IPS-NIHi7 (cell line): ENCODE data around the gene SLC23A1.
A peak's percentile ranks its signal among the peaks of the same experiment; 100 is the strongest.
"Not testable (repeated sequence)": the region's sequence is repeated elsewhere in the genome, so short reads cannot be mapped to it uniquely, and the experiment has no call there.

Experiments used
- DNase-seq: peaks from one replicate; pipeline ENCODE4 v3.0.0; 2012; ENCODE audit warnings: mixed read lengths; ENCODE audit errors: extremely low spot score

The SLC23A1 gene

DNA sequence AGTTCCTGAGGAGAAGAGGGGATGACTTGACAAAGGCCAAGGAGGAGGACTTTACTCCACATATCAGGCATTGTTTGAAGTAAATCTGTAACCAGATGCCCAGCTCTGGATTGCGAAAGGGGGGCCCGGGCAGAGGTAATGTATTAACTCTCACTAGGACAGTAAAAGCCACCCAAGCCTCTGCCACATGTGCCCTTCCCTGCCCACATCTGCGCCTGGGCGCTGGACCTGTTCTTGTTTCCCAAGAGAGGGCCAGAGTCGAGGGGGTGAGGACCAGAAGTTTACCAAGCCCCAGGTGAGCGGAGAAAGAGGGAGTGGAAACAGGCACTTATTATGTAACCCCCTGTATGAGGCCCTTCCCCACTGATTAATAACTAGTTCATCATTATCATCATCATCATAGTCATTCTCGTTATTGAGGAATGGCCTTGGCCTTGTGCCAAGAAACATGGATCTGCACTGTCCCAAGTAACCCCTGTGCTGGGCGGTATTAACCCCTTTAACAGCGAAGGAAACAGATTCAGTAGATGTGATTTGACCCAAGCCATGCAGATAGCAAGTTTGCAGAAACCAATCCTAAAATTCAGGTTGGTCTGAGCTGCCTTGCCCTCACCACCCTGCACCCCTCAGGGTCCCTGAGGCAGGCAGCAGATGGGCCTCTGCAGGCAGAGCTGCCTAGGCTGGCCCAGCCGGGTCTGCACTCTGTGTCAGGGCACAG, at the start of gene SLC23A1:
Gene SLC23A1 (minus strand): TSS at position 23 of the 718 bp plus-strand sequence. CDS start 44 bp downstream, outside the sequence.
- no peak for DNase-seq

DNA sequence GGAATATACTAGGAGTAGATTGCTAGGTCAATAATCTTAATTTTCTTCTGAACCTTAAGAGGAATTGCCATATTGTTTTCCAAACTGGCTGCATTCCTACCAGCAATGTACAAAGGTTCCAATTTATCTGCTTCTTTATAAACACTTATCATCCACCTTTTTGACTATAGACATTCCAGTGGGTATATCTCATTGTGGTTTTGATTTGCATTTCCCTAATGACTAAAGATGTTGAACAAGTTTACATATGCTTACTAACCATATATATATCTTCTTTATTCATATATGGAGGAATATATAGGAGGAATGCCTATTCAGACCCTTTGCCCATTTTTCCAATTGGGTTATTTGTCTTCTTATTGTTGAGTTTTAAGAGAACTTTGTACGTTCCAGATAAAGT, 48.6 kb upstream of the SLC23A1 start:
- no peak for DNase-seq

DNA sequence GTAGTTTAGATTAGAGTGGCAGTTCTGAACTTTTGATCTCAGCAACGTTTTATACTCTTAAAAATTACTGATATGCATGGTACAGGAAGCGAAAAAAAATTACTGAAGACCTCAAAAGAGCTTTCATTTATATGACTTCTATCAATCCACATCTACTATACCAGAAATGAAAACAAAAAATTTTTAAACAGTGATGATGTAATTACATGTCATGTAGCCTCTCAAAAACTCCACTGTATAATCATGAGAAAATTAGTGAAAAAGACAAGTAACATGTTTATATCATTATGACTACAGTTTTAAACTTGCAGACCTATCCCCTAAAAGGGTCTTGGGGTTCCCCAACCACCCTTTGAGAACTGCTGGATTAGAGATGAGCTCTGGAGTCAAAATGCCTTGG, 46.9 kb upstream of the SLC23A1 start:
- no peak for DNase-seq

DNA sequence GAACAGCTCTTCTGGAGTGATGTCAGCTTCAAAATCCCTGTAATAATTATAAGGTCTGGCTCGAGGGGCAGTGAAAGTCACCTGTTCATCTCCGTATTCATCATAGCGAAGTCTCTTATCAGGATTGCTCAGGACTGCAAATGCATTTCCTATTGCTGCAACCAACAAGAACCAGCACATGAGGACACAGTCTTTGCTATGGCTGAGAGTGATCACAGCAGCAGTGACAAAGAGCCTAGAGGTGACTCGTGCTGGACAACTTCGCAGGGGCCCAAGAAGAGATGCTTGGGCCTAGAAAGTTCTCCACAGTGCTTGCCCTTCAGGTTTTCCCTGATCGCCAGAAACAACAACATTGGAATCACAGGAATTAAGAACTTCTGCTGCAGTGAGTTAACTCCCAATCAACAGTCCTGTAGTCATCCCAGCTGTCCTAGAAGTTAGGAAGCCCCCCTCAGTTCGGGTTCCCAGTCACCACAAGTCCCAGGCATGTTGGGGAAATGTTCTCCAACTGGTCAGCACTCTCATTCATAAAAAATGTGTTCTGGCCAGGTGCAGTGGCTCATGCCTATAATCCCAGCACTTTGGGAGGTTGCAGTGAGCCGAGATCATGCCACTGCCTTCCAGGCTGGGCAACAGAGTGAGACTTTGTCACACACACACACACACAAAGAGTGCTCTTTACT, 43.2 kb upstream of the SLC23A1 start:
- DNase-seq = no peak

DNA sequence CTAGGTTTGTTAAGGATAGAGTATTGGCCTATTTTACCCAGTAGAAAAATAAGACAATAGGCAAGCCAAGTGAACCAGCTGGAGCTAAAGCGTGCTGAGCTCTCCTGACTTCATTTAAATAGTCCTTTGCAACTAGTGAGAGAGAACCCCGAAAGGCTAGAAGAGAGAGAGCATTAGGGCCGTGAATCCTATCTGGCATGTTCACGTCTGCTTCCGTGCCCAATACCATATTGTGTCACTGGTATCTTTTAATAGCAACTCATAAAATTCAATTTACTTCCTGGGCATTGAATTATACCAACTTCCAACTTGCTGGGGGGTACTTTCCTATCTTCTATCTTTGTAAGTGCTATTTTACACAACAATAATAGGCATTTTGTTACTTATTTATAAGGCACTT, 42.4 kb upstream of the SLC23A1 start:
- no peak for DNase-seq

DNA sequence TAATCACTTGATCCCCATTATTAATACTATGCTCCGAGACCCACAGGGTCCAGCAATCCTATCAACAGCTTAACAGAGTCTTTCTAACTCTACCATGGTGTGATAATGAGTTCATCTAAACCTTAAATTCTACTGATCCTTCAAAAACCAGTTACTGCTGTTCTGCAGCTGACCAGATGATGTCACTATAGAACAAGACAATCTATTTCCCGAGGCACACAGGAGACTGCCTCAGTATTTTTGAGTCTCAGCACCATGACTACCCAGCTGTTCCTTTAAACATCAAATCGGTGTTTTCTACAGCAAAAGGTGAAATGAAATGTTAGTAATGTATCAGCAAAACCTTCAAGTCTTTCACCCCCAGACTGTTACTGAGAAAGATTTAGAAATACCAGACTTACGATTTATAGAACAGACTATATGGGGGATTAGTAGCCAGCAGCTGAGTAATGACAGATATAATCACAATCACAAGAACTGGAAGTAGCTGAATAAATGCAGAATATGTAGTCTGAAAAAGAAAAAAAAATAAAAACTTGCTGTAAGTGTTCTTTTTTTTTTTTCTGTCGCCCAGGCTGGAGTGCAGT, 39.3 kb upstream of the SLC23A1 start:
- DNase-seq = peak; percentile 83

DNA sequence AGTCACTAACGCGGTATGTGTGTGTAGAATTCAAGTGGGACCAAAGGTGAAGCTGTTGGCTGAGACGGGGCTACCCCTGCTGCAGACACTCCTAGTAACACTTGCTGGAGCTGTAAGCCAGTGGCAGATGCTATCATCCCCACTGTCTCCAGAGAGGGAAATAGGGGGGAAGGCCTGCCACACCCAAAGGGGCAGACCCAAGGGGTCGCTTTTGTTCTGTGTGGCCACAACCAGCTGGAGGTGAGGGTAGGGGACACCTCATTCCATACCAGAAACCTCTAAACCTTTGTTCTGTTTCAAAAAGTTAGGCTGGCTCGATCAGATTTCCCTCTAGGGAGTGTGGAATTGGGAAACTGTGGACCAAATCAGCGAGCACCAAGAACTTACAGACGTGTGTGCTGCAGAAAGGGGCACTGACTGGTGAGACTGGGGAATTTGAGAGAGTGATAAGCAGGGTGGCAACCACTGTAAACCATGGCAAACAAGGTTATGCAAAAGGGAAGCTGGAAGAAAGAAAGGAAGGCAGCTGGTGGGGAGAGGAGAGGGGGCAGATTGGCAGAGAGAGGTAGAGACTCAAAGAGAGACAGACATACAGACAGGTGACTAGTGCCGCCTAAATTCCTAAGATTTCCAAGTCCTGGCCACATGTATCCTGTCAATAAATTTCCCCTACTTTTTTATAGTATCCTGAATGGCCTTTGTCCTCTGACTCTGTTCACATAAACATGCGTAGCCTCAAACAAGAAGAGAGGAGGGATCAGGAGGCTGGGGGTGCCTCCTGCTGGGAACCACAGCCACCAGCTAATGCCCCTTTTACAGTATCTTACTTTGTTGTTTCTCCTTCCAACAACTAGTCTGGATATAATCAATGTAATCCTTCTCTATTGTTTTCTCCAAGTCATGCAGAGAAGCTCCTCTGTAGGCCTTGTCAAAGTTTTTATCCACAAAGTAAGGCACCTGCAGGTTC, 36.4 kb upstream of the SLC23A1 start:
- no peak for DNase-seq

DNA sequence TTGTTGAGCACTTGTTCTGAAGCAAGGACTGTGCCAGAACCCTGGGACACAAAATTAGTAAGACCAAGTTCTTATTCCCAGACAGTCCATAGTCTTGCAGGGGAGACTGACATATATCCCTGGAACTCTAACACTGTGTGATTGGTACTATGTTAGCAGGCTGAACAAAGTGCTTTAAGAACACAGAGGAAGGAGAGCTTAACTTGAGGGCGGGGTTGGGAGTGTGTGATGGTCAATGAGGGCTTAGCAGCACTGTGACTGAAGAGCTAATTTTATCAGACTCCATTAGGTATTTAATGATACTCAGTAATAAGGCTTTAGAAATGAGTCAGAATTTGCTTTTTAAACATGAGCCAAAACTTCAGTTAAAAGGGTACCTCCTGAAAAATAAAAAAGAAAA, 35.7 kb upstream of the SLC23A1 start:
- DNase-seq = no peak

DNA sequence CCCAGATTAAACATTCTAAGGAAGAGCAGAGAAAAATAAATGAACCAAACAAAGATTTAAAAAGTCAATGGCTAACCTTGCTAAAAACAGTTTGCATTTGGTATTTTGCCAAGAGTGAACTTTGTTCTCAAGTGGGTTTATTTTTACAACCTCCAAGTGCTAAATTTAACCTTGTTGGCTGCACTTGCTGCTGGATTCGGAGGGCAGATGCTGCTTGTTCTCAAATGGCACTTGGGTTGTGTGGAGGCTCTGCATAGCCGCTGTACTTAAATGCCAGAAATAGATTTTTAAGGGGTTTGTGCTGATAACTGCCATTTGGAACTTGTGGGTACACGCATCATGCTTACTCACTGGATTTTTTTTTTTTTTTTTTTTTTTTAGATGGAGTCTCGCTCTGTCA, 34.1 kb upstream of the SLC23A1 start:
- DNase-seq = no peak

DNA sequence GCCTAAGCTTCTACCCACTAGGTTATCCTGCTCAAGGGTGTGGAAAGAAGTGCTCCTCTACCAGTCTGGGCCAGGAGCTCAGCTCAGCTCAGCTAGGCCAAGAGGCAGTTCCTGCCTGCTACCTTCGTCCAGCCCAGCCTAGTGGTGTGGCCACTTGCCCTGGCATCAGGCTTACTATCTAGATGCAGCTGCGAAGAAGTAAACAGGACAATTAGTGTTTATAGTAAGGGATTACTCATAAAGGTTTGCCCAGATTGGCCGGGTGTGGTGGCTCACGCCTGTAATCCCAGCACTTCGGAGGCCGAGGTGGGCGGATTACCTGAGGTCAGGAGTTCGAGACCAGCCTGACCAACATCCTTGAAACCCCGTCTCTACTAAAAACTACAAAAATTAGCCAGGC, 33.6 kb upstream of the SLC23A1 start:
- no peak for DNase-seq

DNA sequence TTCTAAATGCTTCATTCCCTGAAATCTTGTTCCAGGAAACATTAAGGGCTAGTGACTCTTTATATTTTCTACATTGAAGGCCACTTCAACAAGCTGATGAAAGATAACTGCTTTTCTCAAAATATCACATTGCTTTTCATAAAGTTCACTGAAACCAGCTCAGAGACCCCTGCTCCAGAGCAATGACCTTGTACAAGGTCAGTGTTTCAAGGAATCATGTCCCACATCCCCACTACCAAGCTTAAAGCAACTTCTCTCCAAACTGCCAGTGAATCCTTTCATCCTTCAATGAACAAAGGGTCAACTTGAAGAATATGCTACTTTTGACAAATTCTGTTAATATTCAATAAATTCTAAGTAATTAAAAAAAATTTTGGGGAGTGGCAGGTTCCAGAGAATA, 32.8 kb upstream of the SLC23A1 start:
- DNase-seq = no peak

DNA sequence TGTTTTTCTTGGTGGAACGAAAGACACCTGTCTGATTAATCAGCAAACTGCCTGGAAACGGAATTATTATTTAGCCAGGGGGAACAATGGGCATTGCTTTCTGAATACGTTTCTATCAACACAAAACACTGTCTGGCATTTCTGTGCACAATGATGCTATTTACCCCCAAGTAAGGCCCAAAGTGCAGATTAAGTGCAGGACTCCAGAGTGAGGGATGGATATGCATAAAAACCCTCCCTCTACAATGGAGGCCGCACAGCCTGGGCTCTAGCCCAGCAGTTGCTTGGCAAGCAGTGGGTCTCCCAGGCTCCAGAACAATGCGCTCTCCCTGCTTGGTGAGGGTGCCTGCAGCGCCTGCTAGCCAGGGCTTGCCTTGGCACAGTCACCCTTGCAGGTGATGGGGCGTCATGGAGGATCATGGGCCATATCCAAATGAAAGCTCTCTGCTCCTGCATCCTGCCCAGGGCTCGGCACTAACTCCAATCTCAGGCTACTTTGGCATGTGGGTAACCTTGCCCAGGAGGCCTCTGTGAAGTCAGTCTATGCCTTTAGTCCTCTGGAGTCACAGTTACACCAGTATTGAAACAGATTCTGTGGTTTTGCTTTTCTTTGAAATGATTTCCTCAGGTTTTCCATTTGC, 32.2 kb upstream of the SLC23A1 start:
- DNase-seq = no peak

DNA sequence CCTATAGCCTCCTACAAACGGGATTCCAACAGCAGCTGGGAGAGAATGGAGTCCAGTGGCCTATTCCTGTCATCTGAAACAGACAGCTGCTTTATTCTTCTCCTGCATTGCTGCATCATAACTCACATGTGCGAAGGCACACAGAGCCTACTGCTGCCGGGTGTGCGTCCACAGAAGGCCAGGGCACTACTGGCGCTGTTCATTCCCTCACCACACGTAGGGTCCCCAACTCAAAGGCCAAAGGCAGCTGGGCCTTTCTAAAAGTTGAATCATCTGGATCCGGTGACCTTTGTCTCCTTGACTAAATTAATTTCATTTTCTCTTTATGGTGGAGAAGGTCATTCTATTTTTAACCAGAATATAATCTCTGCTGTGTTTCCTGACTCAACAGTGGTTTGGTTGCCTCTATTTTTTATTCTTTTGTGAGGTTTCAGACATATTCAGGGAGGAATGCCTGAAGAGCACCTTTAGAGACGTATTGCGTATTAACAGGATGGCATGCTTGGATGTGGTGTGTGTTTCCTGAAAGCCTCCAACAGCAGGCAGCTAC, 31.6 kb upstream of the SLC23A1 start:
- no peak for DNase-seq

DNA sequence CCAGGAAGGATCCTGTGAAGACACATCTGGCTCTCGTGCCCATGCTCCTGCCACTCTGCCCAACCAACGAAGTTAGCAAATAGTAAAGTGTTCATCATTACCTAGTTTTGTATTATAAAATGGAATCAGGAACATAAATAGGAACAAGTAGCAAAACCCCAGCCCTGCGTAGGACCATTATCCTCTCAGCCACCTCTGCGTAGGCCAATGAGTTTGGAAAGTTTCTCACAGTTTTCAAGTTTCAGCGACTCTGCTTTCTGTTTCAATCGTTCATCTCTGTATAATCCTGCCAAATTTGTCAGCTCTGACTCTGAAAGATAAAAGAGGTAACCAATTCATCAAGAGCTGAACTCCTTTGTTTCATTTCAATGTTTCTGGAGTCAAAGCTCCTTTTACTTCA, 30.9 kb upstream of the SLC23A1 start:
- no peak for DNase-seq

DNA sequence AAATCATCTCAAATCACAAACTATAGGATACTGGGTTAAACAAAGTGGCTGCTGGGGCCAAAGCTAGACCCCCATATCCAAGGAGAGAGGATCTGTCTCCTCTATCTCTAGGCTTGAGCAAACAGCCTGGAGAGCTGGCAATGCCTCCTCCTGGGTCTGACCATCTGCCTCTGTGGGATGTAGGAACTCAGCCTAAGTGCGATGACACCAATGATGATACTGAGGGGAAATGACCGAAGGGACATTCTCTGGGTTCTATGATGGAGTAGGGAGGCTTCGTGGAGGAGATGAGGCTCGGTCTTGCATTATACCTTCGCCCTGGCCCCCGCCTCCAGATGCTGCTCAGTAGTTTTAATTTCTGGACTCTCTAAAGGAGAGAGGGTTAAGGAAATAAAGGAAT, 30.1 kb upstream of the SLC23A1 start:
- no peak for DNase-seq

DNA sequence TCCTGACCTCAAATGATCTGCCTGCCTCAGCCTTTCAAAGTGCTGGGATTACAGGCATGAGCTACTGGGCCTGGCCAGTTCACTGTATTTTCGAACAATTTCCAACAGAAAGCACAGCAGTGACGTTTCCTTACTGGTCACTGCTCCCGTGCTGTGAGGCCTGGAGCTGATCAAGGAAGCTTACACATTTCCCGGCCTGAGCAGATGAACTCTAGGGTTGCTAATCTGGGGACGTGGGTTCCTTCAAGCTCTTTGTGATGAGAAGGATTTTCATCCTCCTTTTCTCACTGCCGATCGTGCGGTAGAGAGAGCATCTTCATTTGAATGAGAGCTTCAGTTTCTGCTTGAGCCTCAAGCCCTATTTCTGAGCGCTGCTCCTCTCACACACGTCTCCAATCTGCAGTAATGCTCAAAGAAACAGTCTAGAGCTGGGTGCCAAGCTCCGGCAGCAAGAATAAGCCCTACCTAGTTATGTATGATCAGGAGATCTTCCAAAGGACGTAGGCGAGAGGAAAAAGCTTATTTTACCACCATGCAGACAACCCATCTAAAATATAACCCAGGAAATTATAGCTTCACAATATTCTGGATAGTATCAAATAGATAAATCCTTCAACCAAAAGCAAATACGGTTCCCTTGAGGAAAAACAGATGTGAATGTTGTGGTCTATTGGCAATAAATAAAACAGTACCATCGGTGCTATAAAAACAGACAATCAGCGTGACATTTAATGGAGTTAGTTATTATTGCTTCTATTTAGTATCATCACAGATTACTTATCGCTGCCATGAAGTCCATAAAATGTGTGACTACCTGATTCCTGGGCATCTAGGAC, 28.1 kb upstream of the SLC23A1 start:
- no peak for DNase-seq

DNA sequence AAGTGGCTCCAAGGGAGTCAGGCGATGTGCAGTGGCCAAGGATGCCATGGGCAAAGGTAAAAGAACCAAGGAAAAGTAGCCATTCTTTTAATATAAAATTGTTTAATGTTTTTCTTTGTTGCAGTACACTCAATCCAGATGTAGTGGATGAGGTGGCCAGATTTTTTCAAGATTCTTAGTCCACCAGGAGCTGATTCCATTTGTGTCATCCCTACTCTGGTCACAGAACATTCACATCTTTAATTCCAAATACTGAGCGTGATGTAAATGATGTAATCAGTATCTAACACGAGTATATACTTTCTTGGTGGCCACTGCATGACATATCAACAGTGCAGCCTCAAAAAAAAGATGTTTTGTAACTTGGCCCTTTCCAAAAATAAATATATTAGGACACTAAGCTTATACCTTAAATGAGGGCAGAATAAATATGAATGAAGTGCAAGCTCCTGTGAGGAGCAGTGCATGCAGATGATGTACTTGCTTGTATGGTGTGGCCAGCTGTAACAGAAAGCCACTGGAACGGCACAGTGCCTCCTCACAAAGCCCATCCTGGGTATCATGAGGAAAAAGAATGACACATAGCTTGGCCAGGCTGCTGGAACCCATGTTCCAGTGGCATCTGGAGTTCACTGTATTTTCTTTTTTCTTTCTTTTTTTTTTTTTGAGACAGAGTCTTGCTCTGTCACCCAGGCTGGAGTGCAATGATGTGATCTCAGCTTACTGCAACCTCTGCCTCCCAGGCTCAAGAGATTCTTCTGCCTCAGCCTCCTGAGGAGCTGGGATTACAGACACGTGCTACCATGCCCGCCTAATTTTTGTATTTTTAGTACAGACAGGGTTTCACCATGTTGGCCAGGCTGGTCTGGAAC, 27.3 kb upstream of the SLC23A1 start:
- DNase-seq = no peak

DNA sequence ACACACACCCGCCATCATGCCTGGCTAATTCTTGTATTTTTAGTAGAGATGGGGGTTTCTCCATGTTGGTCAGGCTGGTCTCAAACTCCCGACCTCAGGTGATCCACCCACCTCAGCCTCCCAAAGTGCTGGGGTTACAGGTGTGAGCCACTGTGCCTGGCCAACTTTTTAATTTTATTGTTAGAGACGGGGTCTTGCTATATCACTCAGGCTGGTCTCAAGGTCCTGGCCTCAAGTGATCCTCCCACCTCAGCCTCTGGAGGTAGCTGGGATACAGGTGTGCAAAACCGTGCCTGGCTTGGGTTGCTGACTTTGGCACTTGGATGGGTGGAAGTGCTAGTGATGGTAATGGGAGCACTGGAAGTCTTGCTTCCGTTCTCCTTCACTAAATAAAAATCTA, 26.0 kb upstream of the SLC23A1 start:
- not testable (repeated sequence) for DNase-seq

DNA sequence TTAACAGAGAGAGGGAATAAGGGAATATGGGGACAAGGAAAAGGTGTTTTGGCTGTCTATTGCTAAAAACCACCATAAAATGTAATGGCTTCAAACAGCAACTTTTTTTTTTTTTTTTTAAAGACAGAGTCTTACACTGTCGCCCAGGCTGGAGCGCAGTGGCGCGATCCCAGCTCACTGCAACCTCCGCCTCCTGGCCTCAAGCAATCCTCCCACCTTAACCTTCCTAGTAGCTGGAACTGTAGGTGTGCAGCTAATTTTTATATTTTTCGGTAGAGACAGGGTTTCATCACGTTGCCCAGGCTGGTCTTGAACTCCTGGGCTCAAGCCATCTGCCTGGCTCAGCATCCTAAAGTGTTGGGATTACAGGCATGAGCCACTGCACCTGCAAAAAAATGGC, 25.1 kb upstream of the SLC23A1 start:
- no peak for DNase-seq
